IMR-90 (cell line): ENCODE measurements around the gene MRPS15. TPM values are rescaled to one million over a fixed set of nuclear protein-coding genes. Genes with fewer than 3 reads are reported as not detected.

ENCODE experiments used
- ATAC-seq: fragments of 200-7000 bp; cut with Tn5 transposase; 2 replicates; pipeline ENCODE4 v1.9.1; 2020; ENCODE audit warnings: low read depth, mild to moderate bottlenecking, moderate library complexity
- BruUV-seq: library from RNA; stranded (reverse); fragments of 400-500 nt; replicated peaks from 2 replicates; lab custom pipeline; 2021; lab: Mats Ljungman, UMichigan
- CTCF ChIA-PET: fragments of 300-600 bp; formaldehyde crosslinking; extraction: SDS; loops from one replicate; lab custom pipeline; 2021; ENCODE audit warnings: antibody characterized with exemption; lab: Yijun Ruan, JAX
- POLR2A ChIA-PET: fragments of 300-600 bp; sonication (Branson Sonifier 250); formaldehyde crosslinking; loops from one replicate; lab custom pipeline; 2022; ENCODE audit warnings: antibody characterized with exemption; ENCODE audit not compliant: unreplicated experiment; lab: Charles Lee
- DNase-seq: peaks from one replicate; pipeline ENCODE4 v3.0.0; 2013
- H2AFZ ChIP-seq: replicated peaks from 2 replicates; pipeline ENCODE3; 2013; ENCODE audit warnings: low read length, mild to moderate bottlenecking; ENCODE audit not compliant: poor library complexity
- H2AK5ac ChIP-seq: 2 replicates; pipeline ENCODE4 v1.6.1; 2013; ENCODE audit warnings: low read depth, low read length, inconsistent platforms
- H2AK9ac ChIP-seq: replicated peaks from 2 replicates; pipeline ENCODE3; 2013; ENCODE audit warnings: mild to moderate bottlenecking, low read depth, low read length, moderate library complexity; ENCODE audit not compliant: poor library complexity
- H2BK120ac ChIP-seq: 2 replicates; pipeline ENCODE4 v1.6.1; 2013; ENCODE audit warnings: low read depth, low read length, inconsistent platforms
- H2BK15ac ChIP-seq: 3 replicates; pipeline ENCODE4 v1.6.1; 2013; ENCODE audit warnings: low read depth, low read length, inconsistent platforms
- H2BK20ac ChIP-seq: 2 replicates; pipeline ENCODE4 v1.6.1; 2013; ENCODE audit warnings: low read depth, mild to moderate bottlenecking, inconsistent platforms, low read length, moderate library complexity
- H2BK5ac ChIP-seq: 2 replicates; pipeline ENCODE4 v1.6.1; 2013; ENCODE audit warnings: mild to moderate bottlenecking, low read depth, low read length, inconsistent platforms; ENCODE audit not compliant: poor library complexity, severe bottlenecking
- H3K14ac ChIP-seq: replicated peaks from 2 replicates; pipeline ENCODE4 v1.6.1; 2013; ENCODE audit warnings: low read depth, low read length, inconsistent platforms
- H3K18ac ChIP-seq: 2 replicates; pipeline ENCODE4 v1.6.1; 2013; ENCODE audit warnings: low read depth, low read length, control low read depth
- H3K23ac ChIP-seq: 2 replicates; pipeline ENCODE4 v1.6.1; 2013; ENCODE audit warnings: low read depth, low read length, inconsistent platforms
- H3K27ac ChIP-seq: 2 replicates; pipeline ENCODE4 v1.5.1; 2013; ENCODE audit warnings: mild to moderate bottlenecking, control low read depth, low read length; ENCODE audit not compliant: insufficient read depth
- H3K27me3 ChIP-seq: 2 replicates; pipeline ENCODE4 v1.6.1; 2013; ENCODE audit warnings: low read length; ENCODE audit not compliant: control insufficient read depth, insufficient read depth
- H3K36me3 ChIP-seq: 2 replicates; pipeline ENCODE4 v1.6.1; 2013; ENCODE audit warnings: low read length, mixed read lengths; ENCODE audit not compliant: control insufficient read depth, insufficient read depth
- H3K4ac ChIP-seq: 2 replicates; pipeline ENCODE4 v1.6.1; 2013; ENCODE audit warnings: low read depth, low read length, inconsistent platforms
- H3K4me1 ChIP-seq: 2 replicates; pipeline ENCODE4 v1.6.1; 2013; ENCODE audit warnings: low read length, mixed read lengths; ENCODE audit not compliant: control insufficient read depth, insufficient read depth
- H3K4me2 ChIP-seq: 2 replicates; pipeline ENCODE4 v1.6.1; 2013; ENCODE audit warnings: low read depth, mild to moderate bottlenecking, control low read depth, low read length, moderate library complexity
- H3K4me3 ChIP-seq: 2 replicates; pipeline ENCODE4 v1.5.1; 2013; ENCODE audit warnings: low read depth, mild to moderate bottlenecking, control low read depth, low read length, moderate library complexity; ENCODE audit not compliant: insufficient read depth
- H3K56ac ChIP-seq: 2 replicates; pipeline ENCODE4 v1.6.1; 2013; ENCODE audit warnings: low read length, inconsistent platforms; ENCODE audit not compliant: insufficient read depth; ENCODE audit errors: extremely low read depth
- H3K79me1 ChIP-seq, 2 experiments: 2 replicates each; pipeline ENCODE4 v1.6.1; 2013; ENCODE audit warnings: low read length in 2 of 2, inconsistent platforms in 1 of 2, low read depth in 1 of 2
- H3K9ac ChIP-seq: 2 replicates; pipeline ENCODE4 v1.6.1; 2013; ENCODE audit warnings: low read depth, low read length, control low read depth
- H3K9me1 ChIP-seq: 2 replicates; pipeline ENCODE4 v1.6.1; 2013; ENCODE audit warnings: low read length, inconsistent platforms; ENCODE audit not compliant: insufficient read depth
- H3K9me3 ChIP-seq: 2 replicates; pipeline ENCODE4 v1.6.1; 2013; ENCODE audit warnings: low read length; ENCODE audit not compliant: control insufficient read depth, insufficient read depth
- H4K20me1 ChIP-seq: 2 replicates; pipeline ENCODE4 v1.6.1; 2013; ENCODE audit warnings: low read length, inconsistent platforms; ENCODE audit not compliant: insufficient read depth
- H4K5ac ChIP-seq: 2 replicates; pipeline ENCODE4 v1.6.1; 2013; ENCODE audit warnings: mild to moderate bottlenecking, low read depth, low read length, control low read depth
- H4K8ac ChIP-seq, 2 experiments: 2 replicates each; pipeline ENCODE4 v1.6.1; 2013; ENCODE audit warnings: low read depth in 2 of 2, low read length in 2 of 2, control low read depth in 1 of 2, inconsistent platforms in 1 of 2
- H4K91ac ChIP-seq: 2 replicates; pipeline ENCODE4 v1.6.1; 2013; ENCODE audit warnings: low read depth, low read length, inconsistent platforms; ENCODE audit not compliant: insufficient read depth
- BHLHE40 ChIP-seq: fragments of 150-350 bp; IDR thresholded peaks from 2 replicates; pipeline ENCODE4 v1.6.1; 2016; ENCODE audit warnings: mild to moderate bottlenecking, low read depth, low read length
- CEBPB ChIP-seq: IDR thresholded peaks from 2 replicates; pipeline ENCODE4 v1.6.1; 2012; ENCODE audit warnings: low read depth, low read length, improper control_type of control experiment
- CHD1 ChIP-seq: IDR thresholded peaks from 2 replicates; pipeline ENCODE4 v1.6.1; 2012; ENCODE audit warnings: low read depth, low read length, improper control_type of control experiment
- CTCF ChIP-seq: conservative IDR thresholded peaks from 2 replicates; pipeline ENCODE4 v1.5.1; 2012; ENCODE audit warnings: mild to moderate bottlenecking, low read depth, low read length, improper control_type of control experiment
- ELK1 ChIP-seq: fragments of 150-350 bp; IDR thresholded peaks from 2 replicates; pipeline ENCODE4 v1.6.1; 2016; ENCODE audit warnings: low read depth, mild to moderate bottlenecking, low read length, moderate library complexity, borderline replicate concordance
- FOS ChIP-seq: fragments of 150-350 bp; IDR thresholded peaks from 2 replicates; pipeline ENCODE4 v1.6.1; 2016; ENCODE audit warnings: low read depth, low read length
- MAFK ChIP-seq: IDR thresholded peaks from 2 replicates; pipeline ENCODE4 v1.6.1; 2012; ENCODE audit warnings: low read depth, low read length, improper control_type of control experiment
- MAZ ChIP-seq: IDR thresholded peaks from 2 replicates; pipeline ENCODE4 v1.6.1; 2012; ENCODE audit warnings: low read depth, mild to moderate bottlenecking, low read length, improper control_type of control experiment, moderate library complexity, borderline replicate concordance
- MXI1 ChIP-seq: IDR thresholded peaks from 2 replicates; pipeline ENCODE4 v1.6.1; 2012; ENCODE audit warnings: low read depth, mild to moderate bottlenecking, low read length, moderate library complexity, borderline replicate concordance
- NFE2L2 ChIP-seq: fragments of 150-350 bp; IDR thresholded peaks from 2 replicates; pipeline ENCODE4 v1.6.1; 2016; ENCODE audit warnings: low read depth, mild to moderate bottlenecking, low read length
- POLR2A ChIP-seq: IDR thresholded peaks from 2 replicates; pipeline ENCODE4 v1.6.1; 2012; ENCODE audit warnings: mild to moderate bottlenecking, low read depth, low read length
- RAD21 ChIP-seq: IDR thresholded peaks from 2 replicates; pipeline ENCODE4 v1.6.1; 2012; ENCODE audit warnings: low read length, improper control_type of control experiment
- RCOR1 ChIP-seq: IDR thresholded peaks from 2 replicates; pipeline ENCODE4 v1.6.1; 2012; ENCODE audit warnings: mild to moderate bottlenecking, low read length, improper control_type of control experiment; ENCODE audit not compliant: insufficient replicate concordance
- RFX5 ChIP-seq: IDR thresholded peaks from 2 replicates; pipeline ENCODE4 v1.8.0; 2012; ENCODE audit warnings: low read depth, mild to moderate bottlenecking, low read length, moderate library complexity
- SMC3 ChIP-seq: fragments of 150-350 bp; IDR thresholded peaks from 2 replicates; pipeline ENCODE4 v1.6.1; 2016; ENCODE audit warnings: low read depth, mild to moderate bottlenecking, antibody characterized with exemption, low read length, moderate library complexity
- USF2 ChIP-seq: fragments of 150-350 bp; IDR thresholded peaks from 2 replicates; pipeline ENCODE4 v1.6.1; 2017; ENCODE audit warnings: mild to moderate bottlenecking, antibody characterized with exemption, low read length, low read depth
- WGBS, 2 experiments: methylation state at CpG; one replicate each; pipeline versions ENCODE4 v1.1.5 to v1.1.7; 2013; ENCODE audit warnings: missing lambda C conversion rate in 2 of 2; ENCODE audit not compliant: insufficient read length in 1 of 2; ENCODE audit errors: extremely low coverage in 2 of 2; 5-methylcytosine and 5-hydroxymethylcytosine counted together
- dilution Hi-C: fragments of 300-500 bp; cut with HindIII; formaldehyde crosslinking; loops from one replicate; pipeline ENCODE4 v1.14.3; 2018; ENCODE audit warnings: low sequenced_read_pairs; ENCODE audit not compliant: unreplicated experiment
- in situ Hi-C: fragments of 300-500 bp; cut with MboI; formaldehyde crosslinking; loops from 3 replicates; pipeline ENCODE4 v1.14.3; 2019; ENCODE audit warnings: low sequenced_read_pairs, inconsistent platforms, mixed read lengths
- intact Hi-C: fragments of 100-400 bp; cut with micrococcal nuclease; formaldehyde crosslinking; loops from 2 replicates; pipeline ENCODE4 v1.10.0; 2022
- polyA plus RNA-seq, 3 experiments: library from polyadenylated mRNA; depleted of rRNA; stranded (reverse); fragments of >200 nt; gene quantifications; 2 replicates each; pipeline ENCODE4 v1.2.3, GENCODE V29; 2012; ENCODE audit warnings: low replicate concordance in 1 of 3
- total RNA-seq: library from RNA; depleted of rRNA; stranded (reverse); fragments of >200 nt; gene quantifications from 2 replicates; pipeline ENCODE4 v1.2.3, GENCODE V29; 2012

MRPS15 gene
- total and polyA plus RNA-seq, 2 of the 4 experiments (the other 2 are of a cell fraction) = 46.1 to 77.9 TPM

GRCh38 chr1:36510418-36510817, 46.2 kb upstream of the MRPS15 start:
- Histone ChIP-seq H3K4me3 (no peak overlapping the region), H2BK15ac (no peak overlapping the region), H2AK9ac (no peak overlapping the region), H3K79me1 (no peaks in the 10 kb centered on the region), H3K9me1 (no peaks in the 10 kb centered on the region), H3K27ac (no peak overlapping the region), H3K4me2 (no peak overlapping the region), H3K18ac (no peak overlapping the region), H4K20me1 (no peaks in the 10 kb centered on the region), H4K91ac (no peak overlapping the region), H3K4me1 (no peaks in the 10 kb centered on the region), H4K8ac (no peak overlapping the region), H3K27me3 (peaks cover 7% of the 10 kb centered on the region), H3K4ac (no peak overlapping the region), H2BK120ac (no peak overlapping the region), H3K9me3 (no peaks in the 10 kb centered on the region), H2BK20ac (no peak overlapping the region), H3K23ac (no peak overlapping the region), H3K14ac (no peak overlapping the region), H2AK5ac (no peak overlapping the region), H2AFZ (no peak overlapping the region), H3K9ac (no peak overlapping the region), H4K5ac (no peak overlapping the region), H2BK5ac (no peak overlapping the region), H3K56ac (no peak overlapping the region), H3K36me3 (no peaks in the 10 kb centered on the region)
- BruUV-seq = no TSS peak
- dilution Hi-C loops = no loop called here
- TF ChIP-seq CEBPB (no peak), ELK1 (no peak), NFE2L2 (no peak), RFX5 (no peak), MAZ (no peak), CTCF (no peak), USF2 (no peak), FOS (no peak), MXI1 (no peak), SMC3 (no peak), RAD21 (no peak), MAFK (no peak), RCOR1 (no peak), POLR2A (no peak), BHLHE40 (no peak), CHD1 (no peak)
- DNase-seq = no peak
- ATAC-seq = no peak
- ChIA-PET CTCF (no interaction called here), POLR2A (no interaction called here)
- 78% methylated on average over 3 of the region's 7 CpGs; no CpG with 5 or more reads in 1 of the 2 experiments for WGBS, 2 experiments
- in situ Hi-C loops = no loop called here
- intact Hi-C loops = no loop called here
